ENCODE data around the gene LIPE. TPM values are rescaled to one million over a fixed set of nuclear protein-coding genes. Genes with fewer than 3 reads are reported as not detected.

LIPE gene
- total RNA-seq, 1 experiment from 2014 or later, result 91.3 TPM

DNA sequence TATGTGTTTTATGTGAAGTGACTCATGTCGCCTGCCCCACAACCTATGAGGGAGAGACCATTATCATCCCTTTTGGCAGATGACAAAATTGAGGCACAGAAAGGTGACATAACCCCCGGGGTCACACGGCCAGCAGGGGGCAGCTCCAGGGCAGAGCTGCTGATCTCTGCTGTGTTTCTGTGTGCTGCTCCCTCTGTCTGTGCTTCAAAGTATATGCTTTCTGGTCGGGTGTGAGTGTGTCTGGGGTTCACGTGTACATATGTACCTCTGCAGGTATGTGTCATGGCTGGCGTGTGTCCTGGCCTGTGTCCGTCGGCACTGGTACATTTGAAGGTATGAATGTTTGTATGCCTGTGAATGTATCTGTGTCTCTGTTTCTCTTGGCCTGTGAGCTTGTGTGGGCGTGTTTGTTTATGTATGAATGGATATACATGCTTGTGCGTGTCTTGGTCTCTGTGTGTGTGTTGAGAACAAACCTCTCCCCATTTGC, 7.1 kb downstream of the LIPE start:
- DNase-seq (ENCODE audit: low spot score), result peak; percentile 87

DNA sequence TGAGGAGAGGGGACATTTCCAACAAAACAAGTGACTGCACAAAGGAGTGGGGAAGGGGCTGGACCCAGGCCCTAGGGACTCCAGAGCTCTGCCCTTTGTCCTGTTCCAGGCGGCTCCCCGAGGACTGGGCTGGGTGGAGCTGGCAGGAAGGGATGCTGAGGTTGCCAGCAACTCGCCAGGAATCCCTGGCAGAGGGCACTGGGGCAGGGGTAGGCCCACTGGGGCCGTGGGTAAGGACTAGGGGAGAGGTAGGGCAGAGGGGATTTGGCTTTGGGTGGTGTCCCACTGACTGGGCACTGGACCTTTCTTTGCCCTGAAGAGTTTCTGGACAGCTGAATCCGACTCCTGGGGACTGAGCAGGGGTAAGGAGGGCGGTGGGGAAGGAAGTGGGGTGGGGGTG, 7.9 kb downstream of the LIPE start:
- DNase-seq (ENCODE audit: low spot score), result peak; percentile 61

GRCh38 chr19:42412661-42413076, 14.5 kb downstream of the LIPE start:
- peak; percentile 71 for DNase-seq (ENCODE audit: low spot score)

GRCh38 chr19:42412227-42412626, 15.0 kb downstream of the LIPE start:
- peak; percentile 93 for DNase-seq (ENCODE audit: low spot score)

DNA sequence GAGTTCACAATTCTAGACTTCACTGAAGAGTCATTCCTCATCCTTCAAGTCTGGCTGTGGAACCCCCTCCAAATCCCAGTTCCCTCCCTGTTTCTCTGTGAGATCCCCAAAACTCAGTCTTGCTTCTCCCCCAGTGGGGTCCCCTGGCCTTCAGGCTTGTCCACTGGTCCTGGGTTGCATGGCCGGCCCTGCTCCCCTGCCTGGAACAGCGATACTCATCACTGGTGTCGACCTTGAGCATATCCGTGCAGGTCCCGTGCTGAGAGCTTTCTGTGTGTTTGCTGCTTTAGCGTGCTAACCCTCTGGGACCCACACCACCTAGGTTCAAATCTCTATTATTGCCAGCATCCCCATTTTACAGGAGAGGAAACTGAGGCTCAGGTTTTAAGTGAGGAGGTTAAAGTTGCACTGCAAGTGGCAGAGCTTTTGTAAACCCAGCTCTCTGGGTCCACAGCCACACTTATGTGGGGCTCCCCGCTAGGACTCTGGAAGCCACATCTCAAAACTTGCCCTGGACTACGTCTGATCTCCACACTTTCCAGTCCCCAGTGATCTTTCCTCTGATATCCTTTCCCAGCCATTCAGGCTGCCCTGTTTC, 15.5 kb downstream of the LIPE start:
- DNase-seq (ENCODE audit: low spot score), result no peak

GRCh38 chr19:42410371-42410770, 16.8 kb downstream of the LIPE start:
- DNase-seq (ENCODE audit: low spot score), result no peak

GRCh38 chr19:42409477-42409876, 17.7 kb downstream of the LIPE start:
- peak; percentile 84 for DNase-seq (ENCODE audit: low spot score)

- DNase-seq (ENCODE audit: low spot score), result no peak
Observed at GRCh38 chr19:42407816-42408175, 19.4 kb downstream of the LIPE start.

- no peak for DNase-seq (ENCODE audit: low spot score)
Observed at GRCh38 chr19:42407085-42407815, 19.9 kb downstream of the LIPE start.

- no peak for DNase-seq (ENCODE audit: low spot score)
Observed at GRCh38 chr19:42406111-42406510, 21.1 kb downstream of the LIPE start.

DNA sequence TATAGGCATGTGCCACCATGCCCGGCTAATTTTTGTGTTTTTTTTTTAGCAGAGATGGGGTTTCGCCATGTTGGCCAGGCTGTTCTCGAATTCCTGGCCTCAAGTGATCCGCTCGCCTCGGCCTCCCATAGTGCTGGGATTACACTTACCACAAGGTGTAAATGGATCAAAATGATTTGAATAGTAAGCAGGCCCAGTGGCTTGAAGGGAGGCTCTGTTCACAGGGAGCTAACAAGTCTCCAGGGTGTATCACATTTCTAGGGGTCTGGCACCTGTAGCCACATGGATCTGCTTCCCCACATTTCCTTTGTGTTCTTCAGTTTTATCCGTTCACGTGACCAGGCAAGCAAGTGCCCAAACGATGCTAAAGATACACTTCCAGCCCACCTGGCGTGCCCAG, 23.6 kb downstream of the LIPE start:
- no peak for DNase-seq (ENCODE audit: low spot score)

DNA sequence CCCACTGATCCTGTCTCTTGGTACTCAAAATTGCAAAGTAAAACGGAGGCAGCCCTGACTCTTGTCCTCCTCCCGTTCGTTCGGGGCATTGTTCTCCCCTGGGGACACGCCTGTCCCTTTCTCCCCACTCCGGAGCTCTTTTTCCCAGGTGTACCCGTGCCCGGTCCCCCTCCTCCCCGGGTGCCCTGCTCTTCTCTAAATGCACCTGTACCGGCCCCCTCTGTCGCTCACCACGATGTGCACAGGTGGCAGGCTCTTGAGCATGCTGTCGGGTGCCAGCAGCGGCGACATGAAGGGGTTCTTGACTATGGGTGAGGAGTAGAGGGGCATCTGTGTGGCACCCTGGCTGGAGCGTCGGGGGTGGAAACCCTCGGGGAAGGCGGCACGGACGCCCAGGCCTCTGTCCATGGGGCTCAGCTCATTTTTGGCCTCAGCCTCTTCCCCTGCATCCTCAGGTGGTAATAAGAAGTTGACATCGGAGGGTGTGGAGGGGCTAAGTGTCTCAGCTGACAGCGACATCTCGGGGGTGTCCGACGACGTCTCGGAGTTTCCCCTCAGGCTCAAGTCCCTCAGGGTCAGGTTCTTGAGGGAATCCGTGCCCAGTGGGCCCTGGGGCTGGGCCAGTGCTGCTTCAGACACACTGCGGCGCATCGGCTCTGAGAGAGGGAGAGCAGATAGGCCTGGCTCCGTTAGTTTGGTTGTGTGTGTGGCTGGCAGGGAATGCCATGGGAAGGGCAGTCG, 24.6 kb downstream of the LIPE start:
- peak; percentile 16 for DNase-seq (ENCODE audit: low spot score)

DNA sequence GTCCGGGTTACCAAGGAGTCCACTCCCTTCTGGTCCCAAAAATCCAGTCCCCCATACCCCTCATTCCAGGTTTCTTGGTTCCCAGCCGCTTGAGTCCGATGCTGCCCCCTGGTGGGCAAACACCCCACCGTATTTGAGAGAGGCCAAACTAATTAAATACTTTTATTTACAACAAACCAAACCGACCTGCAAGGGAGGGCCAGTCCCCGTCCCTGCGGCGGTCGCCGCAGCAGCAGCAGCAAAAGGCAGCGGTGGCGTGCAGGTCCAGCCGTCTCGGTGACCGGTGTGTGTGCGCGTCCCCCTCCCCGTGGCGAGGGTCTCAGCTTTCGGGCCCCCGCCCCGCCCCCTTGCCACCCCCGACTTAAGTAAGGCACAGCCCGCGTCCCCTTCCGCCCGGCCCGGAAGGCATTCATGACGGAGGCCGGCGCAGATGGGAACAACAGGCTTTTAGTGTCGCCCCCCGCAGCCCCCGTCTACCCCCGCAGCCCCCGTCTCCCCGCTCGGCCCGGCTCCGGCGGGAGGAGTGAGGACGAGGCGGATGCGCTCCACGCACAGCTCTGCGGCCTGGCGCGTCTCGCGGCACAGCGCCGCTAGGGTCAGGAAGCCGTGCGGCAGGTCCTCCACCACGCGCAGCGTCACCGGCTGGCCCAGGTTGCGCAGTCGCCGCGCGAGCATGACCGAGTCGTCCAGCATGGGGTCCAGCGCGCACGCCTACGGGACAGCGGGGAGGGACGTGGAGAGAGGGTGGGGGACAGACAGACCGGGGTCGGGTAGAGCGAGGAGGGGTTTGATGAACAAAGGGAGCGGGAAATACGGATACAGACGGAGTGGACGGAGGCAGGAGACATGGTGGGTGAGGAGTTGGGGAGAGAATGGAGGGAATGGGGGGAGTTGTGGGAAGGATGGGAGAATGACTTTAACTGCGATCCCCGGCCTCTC, 25.6 kb downstream of the LIPE start:
- DNase-seq (ENCODE audit: low spot score), result peak; percentile 94

GRCh38 chr19:42400404-42400803, 26.8 kb downstream of the LIPE start:
- no peak for DNase-seq (ENCODE audit: low spot score)

DNA sequence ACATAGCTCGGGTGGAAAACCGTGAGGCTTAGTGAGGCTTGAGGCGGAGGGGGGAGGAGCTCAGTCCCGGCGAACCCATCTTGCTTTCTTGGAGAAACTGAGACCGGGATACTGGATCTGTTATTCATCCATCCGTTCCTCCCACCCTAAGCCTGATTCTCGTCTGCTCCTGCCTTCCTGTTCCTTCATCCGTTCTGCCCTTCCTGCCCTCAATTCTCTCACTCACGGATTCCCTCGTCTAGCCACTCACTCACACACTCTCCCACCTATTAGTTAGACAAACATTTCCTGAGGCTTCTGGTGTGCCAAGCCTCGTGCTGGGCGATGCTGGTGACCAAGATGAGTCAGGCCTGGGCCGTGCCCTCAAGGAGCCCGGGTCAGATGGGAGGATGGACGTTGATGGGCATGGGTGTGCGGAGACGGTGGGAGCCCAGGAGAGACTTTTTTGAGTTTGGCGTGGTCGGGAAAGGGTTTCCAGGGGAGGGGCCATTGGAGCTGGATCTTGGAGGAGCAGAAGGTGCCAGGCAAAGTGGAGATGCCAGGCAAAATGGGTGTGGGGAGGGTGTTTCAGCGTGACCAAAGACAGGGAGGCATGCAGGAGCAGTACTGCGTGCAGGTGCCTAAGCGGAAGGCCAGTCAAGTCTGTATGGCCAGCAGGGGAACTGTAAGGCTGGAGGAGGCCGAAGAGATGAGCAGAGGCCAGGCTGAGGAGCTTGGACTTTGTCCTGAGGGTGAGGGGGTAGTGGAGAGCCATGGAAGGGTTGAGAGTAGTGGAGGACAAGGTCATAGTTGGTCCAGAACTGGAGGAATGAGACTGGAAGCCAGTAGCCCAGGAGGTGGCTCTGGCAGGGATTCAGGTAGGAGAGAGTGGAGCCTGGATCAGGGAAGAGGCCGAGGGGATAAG, 29.7 kb downstream of the LIPE start:
- peak; percentile 22 for DNase-seq (ENCODE audit: low spot score)

- DNase-seq (ENCODE audit: low spot score), result peak; percentile 100
Observed at GRCh38 chr19:42396381-42397262, 30.6 kb downstream of the LIPE start.

GRCh38 chr19:42394751-42395150, 32.4 kb downstream of the LIPE start:
- DNase-seq (ENCODE audit: low spot score), result no peak

- DNase-seq (ENCODE audit: low spot score), result no peak
Observed at GRCh38 chr19:42392165-42392564, 35.0 kb downstream of the LIPE start.

- no peak for DNase-seq (ENCODE audit: low spot score)
Observed at GRCh38 chr19:42389899-42390298, 37.3 kb downstream of the LIPE start, which contains the start of gene CNFN. CNFN (minus strand) TSS chr19:42390297; CDS start chr19:42389037, 1,260 bp downstream.

All from HT-29 (cell line).